ENCODE data around the gene TMEM61. TPM values are rescaled to one million over a fixed set of nuclear protein-coding genes. Genes with fewer than 3 reads are reported as not detected.

TMEM61 gene
- total RNA-seq, 6 experiments from 2014 or later, result 0.20 to 0.31 TPM; not detected in 4

GRCh38 chr1:55012661-55013060, 32.2 kb downstream of the TMEM61 start:
- H3K36me3 ChIP-seq, result no peaks in the 10 kb centered on the region
- no peak for DNase-seq
- no peak overlapping the region for H3K27ac ChIP-seq
- intact Hi-C loops (cut with DNase I), result no loop called here
- no peaks in the 10 kb centered on the region for H3K27me3 ChIP-seq
- TF ChIP-seq POLR2A (IDR thresholded peaks at IDR 0.05) (no peak), CTCF (IDR thresholded peaks at IDR 0.05) (no peak)
- no peaks in the 10 kb centered on the region for H3K9me3 ChIP-seq
- H3K4me1 ChIP-seq, result no peaks in the 10 kb centered on the region
- 64% methylated on average over 1 of the region's 1 CpG for WGBS (ENCODE audit: insufficient coverage, low coverage, low lambda C conversion rate, missing lambda C conversion rate)
- ATAC-seq, result no peak
- no peak overlapping the region for H3K4me3 ChIP-seq

GRCh38 chr1:55015123-55015522, 34.7 kb downstream of the TMEM61 start:
- Histone ChIP-seq H3K4me3 (no peak overlapping the region), H3K4me1 (no peaks in the 10 kb centered on the region), H3K36me3 (no peaks in the 10 kb centered on the region), H3K9me3 (no peaks in the 10 kb centered on the region), H3K27me3 (no peaks in the 10 kb centered on the region), H3K27ac (no peak overlapping the region)
- ATAC-seq, result no peak
- intact Hi-C loops (cut with DNase I), result no loop called here
- no peak for TF ChIP-seq POLR2A (IDR thresholded peaks at IDR 0.05)
- TF ChIP-seq CTCF (IDR thresholded peaks at IDR 0.05), result no peak
- WGBS (ENCODE audit: insufficient coverage, low coverage, low lambda C conversion rate, missing lambda C conversion rate), result no CpG with 5 or more reads among the region's 5 CpGs
- DNase-seq, result peak in 1 of 3 donors; percentile 20

DNA sequence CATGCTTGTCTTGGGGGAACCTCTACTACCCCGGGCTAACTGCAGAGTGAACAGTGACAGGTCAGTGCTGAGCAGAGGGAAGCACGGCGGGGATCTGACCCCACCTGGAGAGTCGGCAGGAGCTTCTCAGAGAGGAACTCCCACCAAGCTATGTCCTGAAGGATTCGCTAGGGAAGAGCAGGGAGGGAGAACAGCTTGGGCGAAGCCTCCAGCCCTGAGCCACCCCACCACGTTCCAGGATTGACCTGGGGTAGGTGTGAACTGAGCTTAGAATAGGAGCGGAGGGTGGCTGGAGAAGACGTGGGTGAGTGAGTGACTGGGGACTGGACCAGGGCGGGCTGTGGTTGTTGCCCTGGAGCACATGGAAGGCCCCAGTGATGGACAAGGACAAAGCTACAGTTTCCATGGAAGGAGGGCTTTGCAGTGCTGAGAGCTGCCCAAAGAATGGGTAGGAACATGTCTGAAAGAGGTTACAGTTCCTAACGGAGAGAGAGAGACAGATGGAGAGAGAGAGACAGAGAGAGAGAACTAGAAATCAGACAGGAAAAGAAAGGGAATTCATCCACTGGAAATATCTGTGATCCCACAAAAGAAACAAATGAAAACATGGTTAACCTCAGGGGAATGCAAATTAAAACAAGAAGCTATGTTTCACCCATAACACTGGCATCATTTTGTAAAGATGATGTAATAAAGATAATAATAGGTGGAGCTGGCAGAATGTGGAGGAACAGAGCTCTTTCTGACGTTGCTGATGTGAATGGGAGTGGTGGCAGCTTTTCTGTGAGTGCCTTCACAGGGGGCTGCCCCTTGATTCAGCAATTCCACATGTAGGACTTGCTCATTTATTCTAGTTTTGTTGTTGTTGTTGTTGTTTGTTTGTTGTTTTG, 35.5 kb downstream of the TMEM61 start:
- H3K36me3 ChIP-seq, result no peaks in the 10 kb centered on the region
- intact Hi-C loops (cut with DNase I), result no loop called here
- TF ChIP-seq POLR2A (IDR thresholded peaks at IDR 0.05), result no peak
- TF ChIP-seq CTCF (IDR thresholded peaks at IDR 0.05), result no peak
- H3K9me3 ChIP-seq, result no peaks in the 10 kb centered on the region
- ATAC-seq, result no peak
- no peak overlapping the region for H3K4me3 ChIP-seq
- no peaks in the 10 kb centered on the region for H3K4me1 ChIP-seq
- DNase-seq, result peak in 1 of 3 donors; percentile 20
- H3K27me3 ChIP-seq, result no peaks in the 10 kb centered on the region
- H3K27ac ChIP-seq, result no peak overlapping the region
- 47% methylated on average over 6 of the region's 12 CpGs for WGBS (ENCODE audit: insufficient coverage, low coverage, low lambda C conversion rate, missing lambda C conversion rate)

DNA sequence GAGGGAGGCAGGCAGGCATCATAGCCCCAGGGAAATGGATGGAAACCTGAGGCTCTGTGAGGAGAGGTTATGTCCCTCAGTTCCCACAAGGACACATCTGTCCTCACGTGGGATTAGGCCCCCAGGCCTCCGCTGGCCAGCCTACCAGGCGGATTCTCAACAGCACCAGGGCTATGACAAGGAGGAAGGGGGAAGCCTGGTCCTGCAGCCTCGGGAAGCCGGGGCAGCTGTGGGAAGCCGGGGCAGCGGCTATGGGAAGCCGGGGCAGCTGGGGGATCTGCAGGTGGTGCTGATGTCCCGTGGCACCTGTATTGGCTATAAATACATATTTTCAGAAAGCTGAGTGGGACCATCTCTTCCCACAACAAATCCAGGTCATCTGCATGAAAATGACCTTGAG, 38.0 kb downstream of the TMEM61 start:
- DNase-seq, result no peak
- 83% methylated on average over 8 of the region's 9 CpGs for WGBS (ENCODE audit: insufficient coverage, low coverage, low lambda C conversion rate, missing lambda C conversion rate)
- no peaks in the 10 kb centered on the region for H3K4me1 ChIP-seq
- H3K27ac ChIP-seq, result no peak overlapping the region
- H3K9me3 ChIP-seq, result no peaks in the 10 kb centered on the region
- H3K27me3 ChIP-seq, result no peaks in the 10 kb centered on the region
- H3K36me3 ChIP-seq, result no peaks in the 10 kb centered on the region
- TF ChIP-seq POLR2A (IDR thresholded peaks at IDR 0.05) (no peak), CTCF (IDR thresholded peaks at IDR 0.05) (no peak)
- ATAC-seq, result no peak
- no peak overlapping the region for H3K4me3 ChIP-seq
- intact Hi-C loops (cut with DNase I), result no loop called here

Data from right lobe of liver (tissue), 6 donors.